HCT116 (cell line): Measurements from ENCODE around the gene MED27.

ENCODE experiments used
- CEBPB ChIP-seq: IDR thresholded peaks from 2 replicates; pipeline ENCODE4 v1.6.1; 2012; ENCODE audit warnings: low read depth
- CTCF ChIP-seq, 3 experiments: fragments of 200-600 bp in 1 of 3; sonication (generic) in 1 of 3; IDR thresholded peaks in 2 of 3; conservative IDR thresholded peaks in 1 of 3; 2 replicates each; pipeline ENCODE4 v1.5.1; 2012 to 2017; ENCODE audit warnings: low read depth in 2 of 3, low read length in 2 of 3, antibody characterized with exemption in 1 of 3, borderline replicate concordance in 1 of 3, control low read depth in 1 of 3, mild to moderate bottlenecking in 1 of 3, mixed read lengths in 1 of 3, mixed run types in 1 of 3, moderate library complexity in 1 of 3; ENCODE audit not compliant: insufficient read depth in 1 of 3
- EZH2 ChIP-seq: fragments of 200-600 bp; sonication (generic); IDR thresholded peaks from 2 replicates; pipeline ENCODE4 v1.6.1; 2017; ENCODE audit warnings: antibody characterized with exemption, mixed run types
- POLR2A ChIP-seq: IDR thresholded peaks from 2 replicates; pipeline ENCODE4 v1.7.0; 2011; ENCODE audit warnings: borderline replicate concordance; ENCODE audit not compliant: insufficient read depth, insufficient read length; ENCODE audit errors: extremely low read depth
- POLR2AphosphoS5 ChIP-seq: IDR thresholded peaks from 2 replicates; pipeline ENCODE4 v1.6.1; 2011; ENCODE audit warnings: mild to moderate bottlenecking, low read depth, low read length, moderate library complexity
- RAD21 ChIP-seq: IDR thresholded peaks from 2 replicates; pipeline ENCODE4 v1.6.1; 2012; ENCODE audit warnings: low read depth, mild to moderate bottlenecking
- REST ChIP-seq: IDR thresholded peaks from 2 replicates; pipeline ENCODE4 v1.6.1; 2012; ENCODE audit warnings: low read depth
- SRF ChIP-seq: IDR thresholded peaks from 2 replicates; pipeline ENCODE4 v1.6.1; 2012; ENCODE audit warnings: low read depth
- YY1 ChIP-seq: IDR thresholded peaks from 2 replicates; pipeline ENCODE4 v1.6.1; 2011; ENCODE audit warnings: low read length, low read depth, moderate library complexity, mild to moderate bottlenecking; ENCODE audit not compliant: insufficient replicate concordance; ENCODE audit errors: extremely low read depth

GRCh38 chr9:131915181-131915580, 164.5 kb downstream of the MED27 start:
- TF ChIP-seq CTCF (IDR thresholded peaks at IDR 0.05 in 2 of 3, conservative IDR thresholded peaks at IDR 0.05 in 1 of 3; ENCODE audit: borderline replicate concordance in 1 of 3, insufficient read depth in 1 of 3, low read depth in 2 of 3, low read length in 2 of 3): no peak
- TF ChIP-seq SRF: no peak
- TF ChIP-seq REST: no peak
- TF ChIP-seq POLR2A: no peak
- TF ChIP-seq EZH2: no peak
- no peak for TF ChIP-seq POLR2AphosphoS5
- TF ChIP-seq YY1: no peak
- no peak for TF ChIP-seq CEBPB
- no peak for TF ChIP-seq RAD21
